ENCODE results near the gene PGAP2.

DNA sequence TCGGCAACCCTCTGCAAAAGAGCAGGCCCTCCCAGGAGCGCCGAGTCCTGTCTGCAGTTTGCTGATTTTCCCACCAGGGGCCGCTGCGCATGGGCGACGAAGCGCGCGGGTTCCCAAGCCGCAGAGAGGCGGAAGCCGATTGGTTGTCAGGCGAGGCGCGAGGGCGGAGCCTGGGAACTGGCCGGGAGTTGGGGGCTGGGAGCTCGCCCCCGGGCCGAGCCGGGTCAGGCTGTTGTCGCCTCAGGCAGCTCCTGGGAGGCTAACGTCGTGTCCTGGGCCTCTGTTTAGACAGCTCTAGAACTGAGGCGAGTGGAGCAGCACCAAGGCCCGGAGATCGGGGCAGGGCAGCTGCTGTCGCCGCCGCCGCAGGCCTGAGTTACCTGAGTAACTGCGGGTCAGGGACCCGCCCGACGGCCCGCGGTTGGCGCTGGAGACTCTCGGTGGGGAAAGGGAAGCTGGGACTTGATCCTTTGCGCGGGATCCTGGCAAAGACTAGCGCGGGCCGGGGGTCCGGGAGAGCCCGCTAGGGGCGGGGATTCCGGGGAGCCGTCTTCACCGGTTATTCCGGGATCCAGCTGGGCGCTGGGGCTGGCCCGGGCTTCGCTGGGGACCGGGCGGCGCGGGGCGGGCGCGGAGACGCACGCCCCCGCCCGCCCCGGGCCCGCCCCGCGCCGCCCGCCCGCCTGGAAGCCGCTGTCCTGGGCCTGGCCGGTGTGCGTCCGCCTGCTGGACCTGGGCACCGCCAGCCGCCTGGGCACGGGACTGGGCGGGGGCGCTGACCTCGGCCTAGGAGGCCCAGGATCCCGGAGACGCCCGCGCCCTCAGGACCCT lies 46.8 kb downstream of the PGAP2 start, which contains the start of gene STIM1:
- TF ChIP-seq POLR2A (IDR thresholded peaks at IDR 0.05) (peak in 3 of 4 donors; percentile 82 to 93 (median 89)), CTCF (IDR thresholded peaks at IDR 0.05) (peak; percentile 95 to 100 (median 99)), EP300 (IDR thresholded peaks at IDR 0.05) (peak in 1 of 4 donors; percentile 31), POLR2AphosphoS5 (IDR thresholded peaks at IDR 0.05) (peak; percentile 92 to 95)

Data from upper lobe of left lung (tissue), 4 donors.